Umbilical cord (tissue), 2 donors: ENCODE results near the gene CENPX. TPM values are rescaled to one million over a fixed set of nuclear protein-coding genes. Genes with fewer than 3 reads are reported as not detected.
A peak's percentile ranks its signal among the peaks of the same experiment; 100 is the strongest.
"Not testable (repeated sequence)": the region's sequence is repeated elsewhere in the genome, so short reads cannot be mapped to it uniquely, and the experiment has no call there.

Experiments used
- DNase-seq: peaks from one replicate; pipeline ENCODE4 v3.0.0-alpha.2; 2015; ENCODE audit warnings: low spot score
- total RNA-seq: library from RNA; depleted of rRNA; stranded (reverse); fragments of >200 nt; gene quantifications from one replicate; pipeline ENCODE4 v1.2.3, GENCODE V29; 2014; ENCODE audit warnings: low replicate concordance; ENCODE audit not compliant: insufficient read depth

Gene CENPX
- total RNA-seq, 1 donor from 2014 or later: 1.2 TPM

DNA sequence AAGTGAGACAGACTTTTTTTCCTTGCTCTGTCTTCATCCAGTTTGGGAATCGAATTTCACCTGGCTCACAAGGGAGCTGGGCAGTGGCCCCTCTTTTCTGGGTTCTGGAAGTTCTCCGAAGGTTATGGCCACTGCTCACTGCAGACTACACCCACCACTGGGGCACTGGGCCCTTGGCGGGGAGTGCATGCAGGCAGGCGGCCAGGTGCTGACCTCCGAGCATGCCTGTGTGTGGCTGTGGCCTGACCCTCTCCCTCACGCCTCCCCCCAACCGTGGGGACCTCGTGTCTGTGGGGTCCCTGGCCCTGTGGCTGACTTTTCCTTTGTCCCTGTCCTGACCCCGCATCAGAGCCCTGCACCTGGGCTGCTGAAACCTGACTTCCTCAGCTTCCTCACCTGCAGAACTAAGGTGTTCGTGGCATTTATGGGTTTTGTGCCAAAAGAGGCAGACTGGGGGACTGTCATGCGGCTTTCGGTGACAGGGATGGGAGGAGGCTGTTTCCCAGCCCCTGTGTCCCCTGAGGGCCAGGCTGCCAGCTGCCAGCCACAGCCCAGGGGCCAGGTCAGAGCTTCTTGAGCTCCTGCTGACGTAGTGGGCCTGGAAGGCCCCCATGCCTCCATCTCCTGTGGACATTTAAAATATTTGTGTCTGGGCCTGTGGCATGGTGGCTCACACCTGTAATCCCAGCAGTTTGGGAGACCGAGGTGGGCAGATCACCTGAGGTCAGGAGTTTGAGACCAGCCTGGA is 23.8 kb downstream of the CENPX start:
- no peak for DNase-seq

DNA sequence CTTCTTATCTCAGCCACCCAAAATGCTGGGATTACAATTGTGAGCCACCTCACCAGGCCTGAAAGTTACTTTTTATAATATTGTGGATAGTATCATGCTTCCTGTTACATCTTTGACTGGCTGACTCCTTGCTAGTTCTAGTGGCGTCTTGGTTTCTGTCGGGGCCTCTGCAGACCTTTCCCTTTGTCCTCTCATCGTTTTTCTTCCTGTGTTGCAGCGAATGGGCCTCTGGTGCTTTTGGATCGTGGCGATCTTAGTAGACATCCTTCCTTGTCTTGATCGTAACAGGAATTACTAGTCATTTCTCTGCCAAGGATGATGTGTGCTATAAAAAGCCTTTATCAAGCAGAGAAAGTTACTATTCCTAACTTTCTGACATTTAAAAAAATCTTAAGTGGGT is 24.5 kb downstream of the CENPX start:
- no peak for DNase-seq

DNA sequence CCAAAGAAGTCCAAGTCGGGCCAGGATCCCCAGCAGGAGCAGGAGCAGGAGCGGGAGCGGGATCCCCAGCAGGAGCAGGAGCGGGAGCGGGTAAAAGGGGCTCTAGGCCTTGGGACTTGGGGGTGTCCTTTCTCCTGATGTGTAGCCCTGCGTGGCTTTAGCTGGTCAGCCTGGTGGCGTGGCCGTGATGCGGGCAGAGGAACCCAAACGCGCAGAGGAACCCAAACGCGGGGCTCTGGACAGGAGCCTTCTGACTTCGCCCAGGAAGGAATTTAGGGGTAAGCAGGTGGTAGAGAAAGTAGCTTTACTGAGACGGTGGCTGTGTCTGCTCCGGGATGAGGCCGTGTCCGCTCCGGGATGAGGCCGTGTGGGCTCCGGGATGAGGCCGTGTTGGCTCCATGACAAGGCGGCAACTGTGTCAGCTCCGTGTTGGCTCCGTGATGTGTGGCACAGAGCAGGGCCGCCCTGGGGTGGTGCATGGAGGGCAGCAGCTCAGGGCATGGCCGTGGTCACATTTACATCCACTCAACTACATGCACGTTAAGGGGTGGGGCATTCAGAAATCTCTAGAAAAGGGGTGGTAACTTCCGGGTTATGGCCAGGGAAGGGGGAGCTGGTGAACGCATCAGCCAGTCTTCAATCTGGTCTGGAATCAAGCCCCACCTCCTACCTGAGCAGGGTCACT is 25.8 kb downstream of the CENPX start:
- DNase-seq: no peak

DNA sequence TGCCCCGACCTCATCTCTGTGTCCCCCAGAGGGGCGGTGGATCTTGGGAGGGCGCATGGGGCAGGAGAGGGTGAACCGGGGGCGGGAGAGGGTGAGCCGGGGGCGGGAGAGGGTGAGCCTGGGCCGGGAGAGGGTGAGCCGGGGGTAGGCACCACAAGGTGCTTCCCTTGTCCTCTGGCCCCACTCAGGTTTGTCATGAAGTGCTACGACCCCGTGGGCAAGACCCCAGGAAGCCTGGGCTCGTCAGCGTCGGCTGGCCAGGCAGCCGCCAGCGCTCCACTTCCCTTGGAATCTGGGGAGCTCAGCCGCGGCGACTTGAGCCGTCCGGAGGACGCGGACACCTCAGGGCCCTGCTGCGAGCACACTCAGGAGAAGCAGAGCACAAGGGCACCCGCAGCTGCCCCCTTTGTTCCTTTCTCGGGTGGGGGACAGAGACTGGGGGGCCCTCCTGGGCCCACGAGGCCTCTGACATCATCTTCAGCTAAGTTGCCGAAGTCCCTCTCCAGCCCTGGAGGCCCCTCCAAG is 26.4 kb downstream of the CENPX start:
- DNase-seq: no peak

DNA sequence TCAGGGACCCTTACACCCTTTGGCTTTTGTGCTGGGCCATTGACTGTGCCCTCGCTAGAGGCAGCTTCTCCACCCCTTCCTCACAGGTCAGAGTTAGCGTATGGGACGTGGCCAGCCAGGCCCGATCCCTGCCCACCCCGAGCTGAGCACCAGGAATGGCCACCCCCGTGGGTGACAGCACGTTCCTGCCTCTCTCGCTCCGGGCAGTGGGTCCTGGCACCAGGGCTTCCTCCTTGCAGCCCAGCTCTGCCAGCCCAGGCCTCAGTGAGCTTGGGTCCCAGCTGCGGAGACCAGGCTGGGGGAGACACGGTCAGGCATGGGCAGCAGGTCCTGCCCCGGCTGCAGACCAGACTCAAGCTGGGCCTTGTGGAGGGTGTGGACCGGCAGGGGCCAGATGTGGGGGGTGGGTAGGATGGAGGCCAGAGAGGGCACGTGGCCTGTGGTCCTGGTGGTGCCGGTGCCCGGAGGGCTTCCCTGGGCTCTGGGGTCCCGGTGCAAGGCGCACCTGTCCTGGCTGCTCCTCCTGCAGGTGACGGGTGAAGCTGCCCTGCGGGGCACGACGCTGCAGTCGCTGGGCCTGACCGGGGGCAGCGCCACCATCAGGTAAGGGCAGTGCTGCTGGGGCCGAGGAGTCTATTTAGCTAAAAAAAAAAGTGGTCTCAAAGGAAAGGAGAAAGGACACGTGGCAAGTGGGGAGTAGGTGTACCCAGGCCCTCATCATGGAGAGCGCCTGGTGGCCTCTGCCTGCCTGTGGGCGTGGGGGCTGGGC is 27.0 kb downstream of the CENPX start:
- no peak for DNase-seq

DNA sequence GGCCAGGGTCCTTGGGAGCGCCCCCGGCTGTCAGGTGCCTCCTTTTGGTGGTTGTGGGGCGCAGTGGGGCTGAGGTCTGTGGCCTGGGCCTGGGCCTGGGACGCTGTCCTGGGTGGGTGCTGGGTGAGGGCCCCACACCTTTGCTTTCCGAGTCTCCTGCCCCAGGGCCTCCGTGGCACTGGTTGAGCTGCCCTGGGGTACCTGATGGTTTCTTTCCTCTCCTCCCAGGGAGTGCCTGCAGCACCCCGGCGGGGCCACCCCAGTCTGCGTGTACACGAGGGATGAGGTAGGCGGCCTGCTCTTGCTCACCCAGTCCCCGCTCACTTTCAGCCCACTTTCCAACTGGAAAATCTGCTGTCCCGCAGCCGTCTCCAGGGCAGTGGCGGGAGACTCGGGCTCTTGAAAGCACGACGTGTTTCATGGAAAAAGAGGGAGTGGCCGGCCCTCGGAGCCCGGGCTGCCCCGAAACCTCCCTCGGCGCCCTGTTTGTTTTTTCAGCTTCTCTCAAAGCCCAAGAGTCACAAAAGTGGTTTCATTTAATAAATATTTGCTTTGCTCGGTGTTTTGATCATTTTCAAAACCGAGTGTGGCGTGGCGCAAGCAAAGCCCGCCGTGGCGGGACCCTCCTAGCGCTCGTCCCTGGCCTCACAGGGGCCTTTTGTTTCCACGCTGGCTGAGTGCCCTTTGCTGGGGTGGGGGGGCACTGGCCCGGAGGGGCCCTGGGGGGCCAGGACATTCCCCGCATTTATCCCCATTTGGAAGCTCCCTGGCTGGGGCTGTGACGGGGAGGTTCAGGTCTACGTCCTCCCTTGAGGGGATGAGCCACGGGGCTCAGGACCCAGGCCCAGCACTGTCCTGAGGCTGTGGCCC is 27.9 kb downstream of the CENPX start:
- DNase-seq: no peak

DNA sequence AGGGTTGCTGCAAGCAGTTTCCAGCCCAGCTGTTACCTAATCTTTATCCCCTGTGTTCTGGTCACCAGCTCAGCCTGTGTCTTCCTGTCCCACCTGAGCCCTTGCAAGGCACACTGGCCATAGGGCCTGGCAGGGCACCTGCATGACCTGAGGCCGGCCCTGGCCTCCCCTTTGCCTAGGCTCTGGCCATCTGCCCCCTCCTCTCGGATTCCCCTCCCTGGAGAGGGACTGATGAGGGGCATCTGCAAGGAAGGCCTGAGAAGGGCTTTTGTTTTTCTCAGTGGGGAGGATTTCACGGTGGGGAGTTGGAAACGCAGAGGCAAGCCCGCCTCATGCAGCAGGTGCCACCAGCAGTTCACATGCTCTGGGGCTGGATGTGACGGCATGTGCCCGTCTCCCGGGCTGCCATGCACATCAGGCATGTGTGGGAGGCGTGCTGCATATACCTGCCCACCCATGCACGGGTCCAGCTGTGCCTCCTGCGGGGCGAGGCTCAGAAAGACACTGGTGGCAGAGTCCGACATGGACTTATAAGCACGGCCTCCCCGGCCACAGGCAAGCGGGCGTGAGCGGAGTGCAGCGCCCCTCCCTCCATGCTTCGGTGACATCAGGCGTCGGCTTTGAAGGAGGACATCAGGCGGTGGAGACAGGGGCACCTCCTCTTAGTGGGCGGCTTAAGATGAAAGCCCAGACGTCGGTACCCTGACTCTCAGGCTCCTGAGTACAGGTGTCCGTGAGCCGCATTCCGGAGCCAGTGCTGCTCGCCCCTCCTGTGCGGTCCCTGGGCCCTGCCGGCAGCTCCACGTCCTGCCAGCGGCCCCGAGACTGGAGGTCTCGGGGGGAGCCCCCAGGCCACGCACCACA is 28.7 kb downstream of the CENPX start:
- no peak for DNase-seq

DNA sequence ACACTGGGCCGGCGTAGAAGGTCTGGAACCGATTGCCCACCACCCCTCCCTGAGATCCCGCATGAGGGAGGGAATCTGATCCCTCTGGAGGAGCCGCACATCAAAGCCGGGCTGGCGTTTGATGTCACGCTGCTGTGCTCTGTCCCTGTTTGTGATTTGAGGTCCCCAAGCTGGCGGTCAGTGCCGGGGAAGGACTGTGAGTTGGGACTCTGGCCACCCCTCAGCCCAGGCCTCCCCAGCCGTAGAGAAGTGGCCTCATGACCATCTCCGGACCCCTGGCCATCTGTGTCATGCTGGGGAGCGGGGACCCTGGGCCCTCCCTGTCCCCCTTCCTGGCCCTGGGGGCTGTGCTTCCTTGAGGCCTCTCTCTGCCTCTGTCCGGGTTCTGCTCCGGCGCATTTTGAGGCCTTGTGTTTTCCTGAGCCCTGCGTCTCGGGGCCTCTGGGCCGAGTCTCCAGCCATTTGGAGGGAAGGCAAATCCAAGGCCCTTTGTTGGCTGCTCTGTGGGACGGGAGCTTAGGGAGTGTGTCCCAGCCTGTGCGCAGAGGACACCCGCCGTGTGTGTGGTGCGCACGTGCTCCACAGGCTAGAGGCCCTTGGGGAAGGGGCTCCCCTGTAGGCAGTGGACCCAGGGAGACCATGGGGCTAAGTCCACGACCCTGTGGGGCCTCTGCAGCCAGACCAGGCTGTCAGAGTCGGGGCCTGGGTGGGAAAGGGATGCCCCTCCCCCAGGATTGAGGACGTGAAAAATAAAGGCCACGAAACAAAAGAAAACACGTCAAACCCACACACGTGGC is 30.2 kb downstream of the CENPX start:
- peak; percentile 28 for DNase-seq

DNA sequence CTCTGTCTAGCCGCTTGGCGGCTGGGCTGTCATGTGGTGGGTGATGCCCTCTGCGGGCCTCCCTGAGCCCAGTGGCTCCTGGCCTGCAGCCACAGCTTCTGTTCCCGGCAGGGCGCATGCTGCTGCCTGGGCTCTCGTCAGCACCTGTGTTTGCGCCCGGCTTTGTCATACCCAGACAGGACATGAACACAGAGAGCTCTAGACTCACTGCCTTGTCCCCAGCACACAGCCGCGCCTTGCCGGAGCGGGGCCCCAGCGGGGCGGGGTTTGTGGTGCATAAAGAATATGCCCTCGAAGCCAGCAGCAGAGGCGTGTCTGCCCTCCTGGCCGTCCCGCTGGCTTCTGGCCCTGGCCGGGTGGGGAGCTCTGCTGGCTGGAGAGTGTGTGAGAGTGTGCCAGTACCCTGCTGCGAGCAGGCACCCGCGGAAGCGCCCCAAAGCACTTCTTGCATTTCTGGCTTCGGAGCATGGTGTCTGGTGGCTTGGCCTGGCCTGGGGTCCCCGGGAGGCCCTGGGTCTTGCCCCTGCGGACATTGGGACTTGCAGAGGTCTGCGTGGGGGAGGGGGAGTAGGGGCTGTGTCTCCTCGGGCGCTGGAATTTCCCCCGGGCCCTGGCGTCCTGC is 30.9 kb downstream of the CENPX start:
- peak; percentile 89 for DNase-seq

DNA sequence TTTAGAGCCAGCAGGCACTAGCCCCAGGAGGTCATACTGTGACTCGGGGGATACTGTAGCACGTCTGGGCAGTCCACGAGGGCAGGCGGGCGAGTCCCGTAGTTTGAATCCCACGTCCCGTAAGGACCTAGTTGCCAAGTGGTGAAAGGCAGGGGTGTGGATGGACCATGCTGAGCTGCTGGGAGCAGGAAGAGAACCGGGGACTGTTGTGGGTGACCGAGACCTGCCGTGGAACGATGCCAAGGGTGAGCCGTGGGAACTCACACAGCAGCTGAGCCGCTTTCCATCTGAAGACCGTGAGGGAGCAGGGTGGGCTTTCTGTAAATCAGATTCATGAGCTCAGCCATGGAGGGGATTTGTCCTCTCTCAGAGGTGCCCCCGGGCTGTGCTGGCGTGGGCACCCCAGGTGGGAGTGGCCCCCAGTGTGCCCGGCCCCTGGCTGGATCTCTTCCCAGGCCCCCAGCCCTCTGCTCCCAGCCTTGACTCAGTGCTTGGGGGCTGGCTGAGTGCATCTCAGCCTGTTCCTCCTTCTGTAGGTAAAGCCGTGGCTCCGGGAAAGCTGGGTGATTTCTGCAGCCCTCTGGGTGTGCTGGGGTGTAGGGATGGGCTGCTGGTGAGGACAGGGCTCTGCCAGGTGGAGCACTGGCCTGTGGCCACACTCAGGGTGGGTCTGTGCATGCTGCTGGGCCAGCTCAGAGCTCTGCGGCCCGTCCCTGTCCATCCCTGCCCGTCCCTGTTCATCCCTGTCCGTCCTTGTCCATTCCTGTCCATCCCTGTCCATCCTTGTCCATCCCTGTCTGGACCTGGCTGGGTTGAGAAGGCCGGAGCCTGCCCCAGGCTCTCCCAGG is 31.6 kb downstream of the CENPX start:
- DNase-seq: no peak

DNA sequence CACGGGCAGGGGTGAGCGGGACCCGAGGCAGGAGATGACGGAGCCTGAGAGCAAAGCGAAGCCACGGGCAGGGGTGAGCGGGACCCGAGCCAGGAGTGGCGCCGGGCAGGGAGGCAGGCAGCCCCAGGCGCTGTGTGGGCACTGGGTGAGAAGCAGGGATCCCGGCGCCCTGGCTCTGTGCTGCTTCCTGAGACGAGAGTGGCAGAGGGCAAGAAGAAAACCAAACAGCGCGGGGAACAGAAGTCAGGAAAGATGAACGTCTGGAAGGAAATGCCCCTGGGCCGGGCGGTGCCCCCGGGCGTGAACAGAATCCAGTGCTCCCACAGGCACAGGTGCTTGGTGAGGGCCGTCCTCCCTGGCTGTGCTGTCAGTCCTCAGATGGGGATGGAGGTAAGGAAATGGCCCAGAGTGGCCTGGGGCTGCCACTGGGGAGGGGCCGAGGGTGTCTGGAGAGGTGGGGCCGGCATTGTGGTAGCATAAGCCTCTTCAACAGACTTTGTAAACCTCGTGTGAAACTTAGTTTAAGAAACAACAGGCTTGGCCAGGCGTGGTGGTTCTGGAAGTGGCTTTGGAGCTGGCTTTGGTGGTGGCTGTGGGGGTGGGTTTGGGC is 35.4 kb downstream of the CENPX start:
- DNase-seq: no peak

DNA sequence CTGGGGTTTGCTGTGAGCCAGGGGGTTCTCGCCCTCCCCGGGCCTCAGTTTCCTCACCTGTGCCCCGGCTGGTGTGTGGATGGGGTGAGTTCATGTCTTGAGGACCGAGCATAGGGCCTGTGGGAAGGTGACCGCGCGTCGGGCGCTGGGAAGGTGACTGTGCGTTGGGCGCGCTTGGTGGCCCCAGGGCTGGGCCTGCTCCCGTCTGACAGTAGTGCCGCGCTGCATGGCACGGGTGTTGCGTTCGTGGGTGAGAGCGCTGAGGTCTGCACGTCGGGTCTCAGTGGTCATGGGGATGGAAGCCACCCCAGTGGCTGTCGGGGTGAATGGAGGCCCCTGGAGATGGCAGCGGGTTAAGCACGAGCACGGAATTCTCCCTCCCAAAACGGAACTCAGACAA is 36.1 kb downstream of the CENPX start:
- DNase-seq: no peak

DNA sequence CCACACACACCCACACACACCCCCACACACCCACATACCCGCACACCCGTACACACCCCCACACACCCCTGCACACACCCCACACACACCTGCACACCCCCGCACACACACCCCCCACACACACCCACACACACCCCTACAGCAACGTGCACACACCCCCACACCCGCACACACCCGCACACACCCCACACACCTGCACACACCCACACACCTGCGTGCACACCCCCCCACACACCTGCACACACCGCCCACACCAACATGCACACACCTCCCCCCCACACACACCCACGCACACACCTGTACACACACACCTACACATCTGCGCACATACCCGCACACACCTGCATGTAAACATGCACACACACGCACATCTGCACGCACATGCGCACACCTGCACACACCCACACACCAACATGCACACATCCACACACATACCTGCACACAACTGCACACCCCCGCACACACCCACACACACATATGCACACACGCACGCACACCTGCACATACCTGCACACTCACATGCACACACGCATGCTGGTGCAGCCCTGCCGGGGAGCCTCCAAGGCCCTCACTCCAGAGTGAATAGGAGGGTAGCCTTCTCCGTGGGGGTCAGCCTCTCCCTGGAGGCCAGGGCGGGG is 37.8 kb downstream of the CENPX start:
- DNase-seq: no peak

DNA sequence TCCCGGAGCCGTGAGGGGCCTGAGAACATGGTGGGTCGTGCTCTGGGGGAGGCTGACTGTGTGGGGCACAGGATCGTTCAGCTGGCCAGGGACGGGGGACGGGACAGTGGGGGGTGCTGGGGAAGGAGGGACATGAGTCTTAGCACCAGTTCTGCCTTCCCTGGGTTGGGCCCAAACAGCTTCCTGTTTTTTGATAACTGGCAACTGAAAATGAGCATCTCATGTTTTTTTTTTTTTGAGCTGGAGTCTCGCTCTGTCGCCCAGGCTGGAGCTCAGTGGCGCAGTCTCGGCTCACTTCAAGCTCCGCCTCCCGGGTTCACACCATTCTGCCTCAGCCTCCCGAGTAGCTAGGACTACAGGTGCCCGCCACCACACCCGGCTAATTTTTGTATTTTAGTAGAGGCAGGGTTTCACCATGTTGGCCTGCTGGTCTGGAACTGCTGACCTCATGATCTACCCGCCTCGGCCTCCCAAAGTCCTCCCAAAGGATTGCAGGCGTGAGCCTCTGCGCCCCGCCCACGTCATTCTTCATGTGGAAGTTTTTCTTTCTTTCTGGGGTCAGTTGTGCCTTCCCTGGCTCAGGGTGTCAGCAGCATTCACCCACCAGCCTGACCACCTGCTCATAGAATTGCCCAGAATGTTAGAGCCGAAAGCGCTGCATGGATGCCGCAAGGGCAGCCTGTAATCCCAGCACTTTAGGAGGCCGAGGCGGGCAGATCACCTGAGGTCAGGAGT is 38.9 kb downstream of the CENPX start:
- no peak for DNase-seq

DNA sequence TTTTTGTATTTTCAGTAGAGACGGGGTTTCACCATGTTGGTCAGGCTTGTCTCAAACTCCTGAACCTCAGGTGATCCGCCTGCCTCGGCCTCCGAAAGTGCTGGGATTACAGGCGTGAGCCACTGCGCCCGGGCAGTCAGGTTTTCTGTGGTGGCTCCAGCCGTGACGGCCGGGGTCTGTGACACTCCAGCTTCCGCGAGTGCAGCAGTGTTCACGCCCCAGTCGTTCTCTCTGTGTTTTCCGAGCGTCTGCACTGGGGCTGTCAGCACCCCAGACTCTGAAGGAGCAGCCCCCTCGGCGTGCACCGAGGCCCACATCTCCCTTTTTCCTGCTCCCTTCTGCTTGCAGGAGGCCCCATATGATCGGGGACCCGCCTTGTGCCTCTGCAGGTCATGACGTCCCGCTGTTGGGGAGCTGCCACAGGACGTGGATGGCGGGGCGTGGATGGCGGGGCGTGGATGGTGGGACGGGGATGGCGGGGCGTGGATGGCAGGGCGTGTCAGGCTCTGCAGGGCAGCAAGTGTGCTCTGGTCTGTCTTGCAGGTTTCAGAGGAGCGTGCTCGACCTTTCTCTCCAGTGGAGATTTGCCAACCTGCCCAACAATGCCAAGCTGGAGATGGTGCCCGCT is 39.6 kb downstream of the CENPX start:
- no peak for DNase-seq

DNA sequence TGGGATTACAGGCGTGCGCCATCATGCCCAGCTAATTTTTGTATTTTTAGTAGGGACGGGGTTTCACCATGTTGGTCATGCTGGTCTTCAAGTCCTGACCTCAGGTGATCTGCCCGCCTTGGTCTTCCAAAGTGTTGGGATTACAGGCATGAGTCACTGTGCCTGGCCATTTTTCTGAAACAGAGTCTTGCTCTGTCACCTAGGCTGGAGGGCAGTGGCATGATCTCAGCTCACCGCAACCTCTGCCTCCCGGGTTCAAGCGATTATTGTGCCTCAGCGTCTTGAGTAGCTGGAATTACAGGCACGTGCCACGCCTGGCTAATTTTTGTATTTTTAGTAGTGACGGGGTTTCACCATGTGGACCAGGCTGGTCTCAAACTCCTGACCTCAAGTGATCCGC is 41.2 kb downstream of the CENPX start:
- not testable (repeated sequence) for DNase-seq
